ENCODE results near the gene SLC24A3.

- no peak for TF ChIP-seq EZH2 (IDR thresholded peaks at IDR 0.05; ENCODE audit: insufficient read depth, poor library complexity, severe bottlenecking)
- TF ChIP-seq EZH2phosphoT487 (IDR thresholded peaks at IDR 0.05; ENCODE audit: insufficient read depth, low read depth), result no peak
These were observed 377.4 kb downstream of the SLC24A3 start for GRCh38 chr20:19589787-19590362.
